SK-N-SH (cell line): ENCODE measurements around the gene SORBS1.

Experiments
- CTCF ChIP-seq: fragments of 200-600 bp; sonication (generic); IDR thresholded peaks from 2 replicates; pipeline ENCODE4 v1.6.1; 2017; ENCODE audit warnings: antibody characterized with exemption, mild to moderate bottlenecking, moderate library complexity
- EZH2phosphoT487 ChIP-seq: fragments of 200-600 bp; sonication (generic); IDR thresholded peaks from 2 replicates; pipeline ENCODE4 v1.6.1; 2017; ENCODE audit warnings: low read depth, mixed run types, mild to moderate bottlenecking, antibody characterized with exemption, moderate library complexity, borderline replicate concordance

DNA sequence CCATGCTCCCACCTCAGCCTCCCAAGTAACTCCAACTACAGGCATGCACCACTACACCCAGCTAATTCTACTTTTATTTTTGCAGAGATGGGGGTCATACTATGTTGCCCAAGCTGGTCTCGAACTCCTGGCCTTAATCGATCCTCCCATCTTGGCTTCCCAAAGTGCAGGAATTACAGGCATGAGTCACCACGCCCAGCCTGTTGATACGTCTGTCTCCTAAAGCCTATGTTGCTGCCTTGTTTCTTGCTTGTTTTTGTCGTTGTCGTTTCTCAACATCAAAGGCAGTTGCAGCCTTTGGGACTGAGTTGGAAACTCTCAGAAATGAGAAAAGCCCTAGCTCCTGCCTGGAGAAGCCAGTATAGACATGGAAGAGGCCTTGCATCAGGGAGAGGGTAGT is 49.9 kb downstream of the SORBS1 start:
- TF ChIP-seq CTCF (no peak), EZH2phosphoT487 (no peak)
